ENCODE measurements around the gene INSYN1. TPM values are rescaled to one million over a fixed set of nuclear protein-coding genes. Genes with fewer than 3 reads are reported as not detected.

Gene INSYN1
- total and polyA plus RNA-seq, 2 of the 13 experiments (the other 11 are each of a cell fraction or from before 2014, with no cell fraction given), result not detected

DNA sequence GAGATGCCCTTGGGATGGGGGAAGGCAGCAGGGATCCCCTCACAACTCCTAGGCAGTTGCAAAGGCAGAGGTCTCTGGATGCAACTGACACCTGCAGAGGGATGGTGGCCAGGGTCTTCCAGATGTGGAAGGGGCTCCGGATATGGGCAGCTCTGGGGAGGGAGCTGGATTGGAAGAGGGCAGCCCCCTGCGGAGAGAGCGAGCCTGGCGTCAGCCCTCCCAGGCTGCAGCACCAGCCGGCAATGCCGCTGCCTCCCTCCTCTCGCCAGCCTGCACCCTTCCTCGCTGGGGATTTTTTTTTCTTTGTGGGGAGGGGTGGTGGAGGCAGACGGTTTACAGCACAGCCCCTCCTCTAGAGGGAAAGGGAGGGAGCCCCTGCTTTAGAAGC lies 1.6 kb downstream of the INSYN1 start:
- Histone ChIP-seq H3K27ac (ENCODE audit: extremely low read length, insufficient read depth, low read length) (no peak overlapping the region), H3K79me2 (ENCODE audit: insufficient read depth, low read length) (no peaks in the 10 kb centered on the region), H3K4me2 (ENCODE audit: low read depth, low read length) (no peak overlapping the region), H3K36me3 (replicated peaks in 1 of 2; ENCODE audit: control insufficient read depth in 1 of 2, insufficient read depth in 2 of 2, low read length in 2 of 2) (no peaks in the 10 kb centered on the region), H3K4me1 (ENCODE audit: insufficient read depth, low read length) (no peaks in the 10 kb centered on the region), H3K9ac (ENCODE audit: insufficient read depth, low read depth, low read length) (no peak overlapping the region), H3K4me3 (replicated peaks in 1 of 3; ENCODE audit: insufficient read depth in 1 of 3, low read depth in 2 of 3, low read length in 3 of 3) (no peak overlapping the region), H2AFZ (ENCODE audit: low read length) (no peak overlapping the region), H3K9me3 (ENCODE audit: low read length) (no peaks in the 10 kb centered on the region), H3K27me3 (ENCODE audit: control insufficient read depth in 1 of 2, insufficient read depth in 2 of 2, low read length in 2 of 2) (peaks cover 8 to 48% of the 10 kb centered on the region in 2 experiments; a peak in 4 of 5 replicates), H4K20me1 (ENCODE audit: insufficient read depth, low read length) (no peaks in the 10 kb centered on the region)
- BruUV-seq (replicated peaks), result no TSS peak
- TF ChIP-seq ETV5 (CRISPR knock-in tag; IDR thresholded peaks at IDR 0.05; ENCODE audit: borderline replicate concordance) (no peak), MEIS2 (CRISPR knock-in tag; IDR thresholded peaks at IDR 0.05) (no peak), ZNF788 (CRISPR knock-in tag; IDR thresholded peaks at IDR 0.05; ENCODE audit: borderline replicate concordance) (no peak), FOXO1 (CRISPR knock-in tag; IDR thresholded peaks at IDR 0.05) (no peak), JUND (CRISPR knock-in tag; IDR thresholded peaks at IDR 0.05) (no peak), HMG20A (CRISPR knock-in tag; IDR thresholded peaks at IDR 0.05; ENCODE audit: borderline replicate concordance) (no peak), ZNF333 (CRISPR knock-in tag; IDR thresholded peaks at IDR 0.05; ENCODE audit: borderline replicate concordance) (no peak), MLLT10 (CRISPR knock-in tag; IDR thresholded peaks at IDR 0.05) (no peak), IKZF1 (IDR thresholded peaks at IDR 0.05) (no peak)
- TF ChIP-seq, protein P1, sequence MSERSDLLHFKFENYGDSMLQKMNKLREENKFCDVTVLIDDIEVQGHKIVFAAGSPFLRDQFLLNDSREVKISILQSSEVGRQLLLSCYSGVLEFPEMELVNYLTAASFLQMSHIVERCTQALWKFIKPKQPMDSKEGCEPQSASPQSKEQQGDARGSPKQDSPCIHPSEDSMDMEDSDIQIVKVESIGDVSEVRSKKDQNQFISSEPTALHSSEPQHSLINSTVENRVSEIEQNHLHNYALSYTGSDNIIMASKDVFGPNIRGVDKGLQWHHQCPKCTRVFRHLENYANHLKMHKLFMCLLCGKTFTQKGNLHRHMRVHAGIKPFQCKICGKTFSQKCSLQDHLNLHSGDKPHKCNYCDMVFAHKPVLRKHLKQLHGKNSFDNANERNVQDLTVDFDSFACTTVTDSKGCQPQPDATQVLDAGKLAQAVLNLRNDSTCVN (CRISPR knock-in tag; IDR thresholded peaks at IDR 0.05; ENCODE audit: borderline replicate concordance), result no peak
- TF ChIP-seq, protein P2, sequence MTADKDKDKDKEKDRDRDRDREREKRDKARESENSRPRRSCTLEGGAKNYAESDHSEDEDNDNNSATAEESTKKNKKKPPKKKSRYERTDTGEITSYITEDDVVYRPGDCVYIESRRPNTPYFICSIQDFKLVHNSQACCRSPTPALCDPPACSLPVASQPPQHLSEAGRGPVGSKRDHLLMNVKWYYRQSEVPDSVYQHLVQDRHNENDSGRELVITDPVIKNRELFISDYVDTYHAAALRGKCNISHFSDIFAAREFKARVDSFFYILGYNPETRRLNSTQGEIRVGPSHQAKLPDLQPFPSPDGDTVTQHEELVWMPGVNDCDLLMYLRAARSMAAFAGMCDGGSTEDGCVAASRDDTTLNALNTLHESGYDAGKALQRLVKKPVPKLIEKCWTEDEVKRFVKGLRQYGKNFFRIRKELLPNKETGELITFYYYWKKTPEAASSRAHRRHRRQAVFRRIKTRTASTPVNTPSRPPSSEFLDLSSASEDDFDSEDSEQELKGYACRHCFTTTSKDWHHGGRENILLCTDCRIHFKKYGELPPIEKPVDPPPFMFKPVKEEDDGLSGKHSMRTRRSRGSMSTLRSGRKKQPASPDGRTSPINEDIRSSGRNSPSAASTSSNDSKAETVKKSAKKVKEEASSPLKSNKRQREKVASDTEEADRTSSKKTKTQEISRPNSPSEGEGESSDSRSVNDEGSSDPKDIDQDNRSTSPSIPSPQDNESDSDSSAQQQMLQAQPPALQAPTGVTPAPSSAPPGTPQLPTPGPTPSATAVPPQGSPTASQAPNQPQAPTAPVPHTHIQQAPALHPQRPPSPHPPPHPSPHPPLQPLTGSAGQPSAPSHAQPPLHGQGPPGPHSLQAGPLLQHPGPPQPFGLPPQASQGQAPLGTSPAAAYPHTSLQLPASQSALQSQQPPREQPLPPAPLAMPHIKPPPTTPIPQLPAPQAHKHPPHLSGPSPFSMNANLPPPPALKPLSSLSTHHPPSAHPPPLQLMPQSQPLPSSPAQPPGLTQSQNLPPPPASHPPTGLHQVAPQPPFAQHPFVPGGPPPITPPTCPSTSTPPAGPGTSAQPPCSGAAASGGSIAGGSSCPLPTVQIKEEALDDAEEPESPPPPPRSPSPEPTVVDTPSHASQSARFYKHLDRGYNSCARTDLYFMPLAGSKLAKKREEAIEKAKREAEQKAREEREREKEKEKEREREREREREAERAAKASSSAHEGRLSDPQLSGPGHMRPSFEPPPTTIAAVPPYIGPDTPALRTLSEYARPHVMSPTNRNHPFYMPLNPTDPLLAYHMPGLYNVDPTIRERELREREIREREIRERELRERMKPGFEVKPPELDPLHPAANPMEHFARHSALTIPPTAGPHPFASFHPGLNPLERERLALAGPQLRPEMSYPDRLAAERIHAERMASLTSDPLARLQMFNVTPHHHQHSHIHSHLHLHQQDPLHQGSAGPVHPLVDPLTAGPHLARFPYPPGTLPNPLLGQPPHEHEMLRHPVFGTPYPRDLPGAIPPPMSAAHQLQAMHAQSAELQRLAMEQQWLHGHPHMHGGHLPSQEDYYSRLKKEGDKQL (CRISPR knock-in tag; IDR thresholded peaks at IDR 0.05; ENCODE audit: low read depth), result no peak
- in situ Hi-C loops (cut with HindIII; ENCODE audit: extremely low pct_ligation_motif_present, low pct_unique_long_range_greater_than_20kb) (no loop called here), intact Hi-C loops (cut with micrococcal nuclease; ENCODE audit: unreplicated experiment) (no loop called here)
- WGBS (ENCODE audit: low lambda C conversion rate), result 77% methylated on average over 8 of the region's 9 CpGs
- ChIA-PET POLR2A (no interaction called here), CTCF (ENCODE audit: low intra/inter-chr PET ratio, low total read pairs) (no interaction called here)
- ATAC-seq, result no peak
- no peak for DNase-seq (ENCODE audit: low spot score)
- FAIRE-seq, result no peak

Data from HepG2 (cell line).